Measurements from ENCODE around the gene SLC6A5.
"Not testable (repeated sequence)": the region's sequence is repeated elsewhere in the genome, so short reads cannot be mapped to it uniquely, and the experiment has no call there.

The SLC6A5 gene

DNA sequence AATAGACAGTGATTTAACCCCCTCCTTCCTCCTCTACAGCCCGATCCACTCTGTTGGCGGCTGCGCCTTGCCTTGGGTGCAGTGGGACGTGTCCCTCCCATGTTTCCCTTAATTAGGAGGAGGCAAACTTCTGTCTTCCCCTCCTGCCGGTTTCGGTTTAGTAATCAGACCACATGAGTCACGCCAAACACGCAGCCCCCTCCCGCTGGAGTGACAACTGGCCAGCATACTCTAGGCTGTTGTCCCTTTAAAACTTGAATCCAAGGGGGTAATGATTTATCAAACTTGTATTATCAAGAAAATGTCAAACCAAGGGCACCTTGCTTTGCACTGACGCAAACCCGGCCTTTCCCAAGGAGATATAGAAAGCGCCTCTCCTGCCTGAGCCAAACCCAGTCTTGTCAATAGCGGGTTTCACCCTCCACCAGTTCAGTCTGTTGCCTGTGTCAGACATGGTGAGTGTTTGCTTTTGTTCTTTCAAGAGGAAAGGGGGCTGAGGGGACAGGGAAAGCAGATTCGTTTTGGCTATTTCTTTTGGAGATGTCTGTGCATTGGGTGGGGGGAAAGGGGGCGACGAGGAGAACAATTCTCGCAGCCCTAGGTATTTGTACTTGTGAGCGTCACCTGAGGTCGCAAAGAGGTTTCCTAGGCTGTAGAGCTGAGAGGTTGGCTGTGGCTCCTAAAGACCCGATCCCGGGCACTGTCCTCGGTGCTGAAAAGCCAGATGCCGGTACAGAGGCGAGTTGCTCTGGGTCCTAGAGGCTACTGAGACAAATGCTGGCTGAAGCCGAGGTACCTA lies at the start of gene SLC6A5:
Gene SLC6A5 (plus strand): TSS at position 388 of the 799 bp plus-strand sequence. CDS start 65 bp downstream, at position 453.
- DNase-seq = no peak

DNA sequence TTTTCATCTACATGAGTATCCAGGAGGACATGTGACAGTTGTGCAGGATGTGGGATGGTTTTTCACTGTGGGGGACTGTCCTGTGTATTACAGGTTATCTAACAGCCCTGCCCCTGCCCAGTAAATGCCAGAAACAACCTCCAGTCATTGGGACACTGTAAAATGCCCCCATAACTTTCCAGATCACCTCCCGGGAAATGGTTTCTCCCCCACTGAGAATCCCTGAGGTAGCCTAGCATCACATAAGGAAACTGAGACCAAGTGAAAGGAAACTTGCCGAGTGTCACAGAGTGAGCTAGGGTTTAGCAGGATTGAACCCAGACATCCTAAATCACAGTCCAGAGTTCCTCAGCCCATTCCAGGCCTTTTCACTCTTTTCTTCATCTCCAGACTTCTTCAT lies 48.3 kb upstream of the SLC6A5 start:
- no peak for DNase-seq

DNA sequence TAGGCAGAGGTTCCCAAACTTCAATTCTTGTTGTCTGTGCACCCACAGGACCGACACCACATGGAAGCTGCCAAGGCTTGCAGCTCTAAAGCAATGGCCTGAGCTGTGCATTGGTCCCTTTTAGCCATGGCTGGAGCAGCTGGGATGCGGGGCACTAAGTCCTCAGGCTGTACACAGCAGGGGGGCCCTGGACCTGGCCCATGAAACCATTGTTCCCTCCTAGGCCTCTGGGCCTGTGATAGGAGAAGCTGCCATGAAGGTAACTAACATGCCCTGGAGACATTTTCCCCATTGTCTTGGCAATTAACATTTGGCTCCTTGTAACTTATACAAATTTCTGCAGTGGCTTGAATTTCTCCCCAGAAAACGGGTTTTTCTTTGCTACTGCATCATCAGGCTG lies 43.6 kb upstream of the SLC6A5 start:
- no peak for DNase-seq

DNA sequence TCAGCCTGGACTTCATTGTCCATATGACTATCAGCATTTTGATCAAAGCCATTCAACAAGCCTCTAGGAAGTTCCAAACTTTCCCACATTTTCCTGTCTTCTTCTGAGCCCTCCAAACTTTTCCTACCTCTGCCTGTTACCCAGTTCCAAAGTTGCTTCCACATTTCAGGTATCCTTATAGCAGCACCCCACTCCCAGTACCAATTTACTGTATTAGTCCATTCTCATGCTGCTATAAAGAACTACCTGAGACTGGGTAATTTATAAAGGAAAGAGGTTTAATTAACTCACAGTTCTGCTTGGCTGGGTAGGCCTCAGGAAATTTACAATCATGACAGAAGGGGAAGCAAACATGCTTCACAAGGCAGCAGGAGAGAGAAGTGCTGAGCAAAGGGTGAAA lies 43.0 kb upstream of the SLC6A5 start:
- DNase-seq = not testable (repeated sequence)

DNA sequence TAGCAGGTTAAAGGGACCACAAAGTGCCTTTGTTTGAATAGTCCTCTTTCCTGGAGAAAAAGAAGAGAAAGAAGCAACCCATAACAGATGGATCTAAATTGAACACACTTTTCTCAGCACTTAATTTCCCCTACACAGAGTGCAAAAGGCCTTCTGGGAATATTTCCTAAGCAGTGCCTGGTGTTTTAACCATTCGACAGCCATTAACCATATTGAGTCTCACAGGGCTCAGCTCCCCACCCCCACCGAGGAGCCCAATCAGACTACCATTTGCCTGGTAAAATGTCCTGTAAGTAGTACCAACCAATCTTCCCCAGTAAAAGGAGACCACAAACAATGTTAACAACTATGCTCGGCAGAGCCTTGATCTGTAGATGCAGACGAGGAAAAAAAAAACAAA lies 40.7 kb upstream of the SLC6A5 start:
- DNase-seq = no peak

DNA sequence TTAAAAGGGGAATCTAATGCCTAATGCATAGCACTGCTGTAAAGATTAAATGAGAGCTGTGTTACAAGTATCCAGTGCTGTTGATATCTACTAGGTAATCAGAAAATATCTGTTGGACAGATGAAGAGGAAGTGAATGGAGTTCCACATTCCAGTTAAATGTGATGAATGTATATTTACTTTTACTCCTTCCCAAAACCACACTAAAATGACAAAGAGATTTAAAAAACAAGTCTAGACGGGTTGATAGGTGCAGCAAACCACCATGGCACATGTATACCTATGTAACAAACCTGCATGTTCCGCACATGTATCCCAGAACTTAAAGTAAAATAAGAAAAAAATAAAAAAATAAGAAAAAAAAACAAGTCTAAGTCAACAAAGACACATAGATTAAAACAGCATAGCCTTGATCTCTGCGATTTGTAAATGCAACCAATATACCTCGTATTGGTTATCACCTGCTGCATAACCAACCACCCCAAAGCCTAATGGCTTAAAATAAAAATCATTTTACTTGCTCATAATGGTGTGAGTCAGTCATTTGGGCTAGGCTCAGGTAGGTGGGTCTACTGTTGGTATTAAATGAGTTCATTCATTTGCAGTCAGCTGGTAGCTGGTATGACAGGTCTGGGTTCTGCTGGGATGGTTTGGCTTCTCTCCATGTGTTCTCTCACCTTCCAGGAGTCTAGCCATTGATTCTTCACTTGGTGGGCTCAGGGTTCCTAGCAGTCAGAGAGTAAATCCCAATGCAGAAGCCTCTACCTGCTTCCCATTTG lies 39.7 kb upstream of the SLC6A5 start:
- DNase-seq = no peak

DNA sequence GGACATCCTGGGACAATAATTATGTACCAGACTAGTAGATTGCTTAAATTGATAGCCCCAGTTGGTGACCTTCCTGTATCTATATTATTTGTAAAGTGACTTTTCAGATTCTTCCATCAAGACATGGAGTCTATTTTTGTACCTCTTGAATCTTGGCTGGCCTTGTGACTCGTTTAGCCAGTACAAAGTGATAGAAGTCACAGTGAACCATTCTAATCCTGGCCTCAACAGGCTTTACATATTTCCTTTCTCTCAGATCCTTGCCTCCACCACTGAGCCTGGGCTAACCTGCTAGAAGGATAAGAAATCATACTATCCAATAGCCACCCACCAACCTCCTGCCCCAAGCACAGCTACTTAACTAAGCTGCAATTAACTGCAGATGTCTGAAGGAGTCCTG lies 37.5 kb upstream of the SLC6A5 start:
- DNase-seq = no peak

DNA sequence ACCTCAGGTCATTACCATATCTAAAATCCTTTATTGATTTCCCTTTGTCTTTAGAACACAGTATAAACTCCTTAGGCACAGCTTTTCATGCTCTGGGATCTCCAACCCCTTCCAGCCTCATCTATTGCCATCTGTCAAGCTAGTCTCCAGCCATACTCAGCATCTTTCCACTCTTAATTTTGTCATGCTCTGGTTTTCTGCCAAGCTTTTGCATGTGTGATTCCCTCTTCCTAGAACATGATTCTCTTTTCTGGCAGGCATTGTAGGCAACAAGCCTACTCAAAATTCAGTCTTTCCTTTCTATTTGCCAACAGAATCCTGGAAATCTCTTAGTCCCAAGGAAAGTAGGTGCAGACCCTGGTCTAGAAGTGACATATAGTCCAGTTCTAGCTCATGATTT lies 35.5 kb upstream of the SLC6A5 start:
- DNase-seq = no peak

DNA sequence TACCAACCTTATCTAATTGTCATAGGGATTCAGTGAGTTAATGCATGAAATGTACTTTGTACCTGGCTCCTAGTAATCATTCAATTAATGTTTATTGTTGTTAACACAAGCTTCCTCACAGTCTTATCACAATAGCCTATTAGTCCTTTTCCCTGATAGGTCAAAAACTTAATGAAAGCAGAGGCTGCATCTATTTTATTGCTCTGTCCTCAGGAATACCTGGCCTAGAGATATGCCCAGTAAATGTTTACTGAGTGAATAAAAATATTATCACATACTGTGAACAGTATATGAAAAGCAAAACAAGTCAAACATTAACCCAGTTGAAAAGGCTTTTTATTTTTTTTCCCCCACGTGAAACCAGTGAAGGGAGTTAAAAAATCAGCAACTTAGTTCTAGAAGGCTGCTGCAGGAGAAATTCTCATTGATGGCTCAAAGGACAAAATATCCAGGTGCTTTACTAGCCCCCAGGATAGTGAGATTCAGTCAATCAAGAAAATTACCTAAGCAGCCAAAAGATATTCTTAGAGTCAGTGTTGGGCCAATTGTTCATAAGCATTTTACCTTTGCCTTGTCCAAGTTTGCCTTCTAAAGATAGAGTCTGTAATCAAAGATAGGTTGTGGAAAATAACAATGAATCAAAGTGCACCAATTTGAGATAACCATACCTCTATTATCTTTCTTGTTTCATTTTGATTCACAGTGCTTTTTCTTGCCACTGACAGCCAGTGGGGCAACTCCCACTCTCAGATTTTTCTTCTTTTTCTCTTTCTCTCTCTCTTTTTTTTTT lies 34.4 kb upstream of the SLC6A5 start:
- DNase-seq = no peak

DNA sequence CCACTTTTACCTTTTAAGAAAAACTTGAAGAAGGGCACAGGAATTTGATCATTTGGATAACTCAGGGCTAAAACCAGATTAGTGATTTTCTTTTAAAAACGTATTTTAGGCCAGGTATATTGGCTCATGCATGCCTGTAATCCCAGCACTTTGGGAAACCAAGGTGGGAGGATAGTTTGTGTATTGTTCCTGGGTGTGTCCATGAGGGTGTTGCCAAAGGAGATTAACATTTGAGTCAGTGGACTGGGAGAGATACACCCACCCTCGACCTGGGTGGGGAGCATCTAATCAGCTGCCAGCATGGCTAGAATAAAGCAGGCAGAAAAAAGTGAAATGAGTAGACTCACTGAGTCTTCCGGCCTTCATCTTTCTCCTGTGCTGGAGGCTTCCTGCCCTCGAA lies 33.3 kb upstream of the SLC6A5 start:
- not testable (repeated sequence) for DNase-seq

DNA sequence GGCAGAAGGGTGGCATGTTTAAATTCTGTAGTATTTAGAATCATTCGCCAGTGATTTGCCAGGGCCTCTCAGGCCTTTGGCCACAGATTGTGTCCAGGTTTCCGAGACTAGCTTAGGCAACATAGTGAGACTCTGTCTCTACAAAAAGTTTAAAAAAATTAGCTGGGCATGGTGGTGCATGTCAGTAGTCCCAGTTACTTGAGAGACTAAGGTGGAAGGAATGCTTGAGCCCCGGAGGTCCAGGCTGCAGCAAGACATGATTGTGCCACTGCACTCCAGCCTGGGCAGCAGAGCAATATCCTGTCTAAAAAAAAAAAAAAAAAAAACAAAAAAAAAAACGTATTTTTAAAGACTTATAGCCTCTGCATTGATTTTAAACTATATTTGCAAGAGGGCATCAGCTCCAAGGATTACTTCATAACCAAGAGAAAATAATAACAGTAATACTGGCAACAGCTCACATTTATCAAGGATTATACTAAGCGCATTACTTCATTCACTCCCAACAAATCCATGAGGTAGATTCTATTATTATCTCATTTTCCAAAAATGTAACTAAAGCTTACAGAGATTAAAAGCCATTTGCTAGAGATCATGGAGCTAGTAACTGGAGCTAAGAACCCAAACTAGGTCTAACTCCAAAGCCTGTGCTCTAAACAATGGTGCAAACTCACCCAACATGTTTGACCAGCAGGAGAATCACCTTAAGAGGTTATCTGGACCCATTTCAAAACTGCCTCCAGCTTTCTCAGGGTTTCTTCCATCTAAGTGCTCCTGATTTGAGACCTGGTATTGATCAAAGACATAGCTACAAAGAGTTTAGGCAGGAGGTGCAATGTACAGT lies 32.6 kb upstream of the SLC6A5 start:
- DNase-seq = no peak

DNA sequence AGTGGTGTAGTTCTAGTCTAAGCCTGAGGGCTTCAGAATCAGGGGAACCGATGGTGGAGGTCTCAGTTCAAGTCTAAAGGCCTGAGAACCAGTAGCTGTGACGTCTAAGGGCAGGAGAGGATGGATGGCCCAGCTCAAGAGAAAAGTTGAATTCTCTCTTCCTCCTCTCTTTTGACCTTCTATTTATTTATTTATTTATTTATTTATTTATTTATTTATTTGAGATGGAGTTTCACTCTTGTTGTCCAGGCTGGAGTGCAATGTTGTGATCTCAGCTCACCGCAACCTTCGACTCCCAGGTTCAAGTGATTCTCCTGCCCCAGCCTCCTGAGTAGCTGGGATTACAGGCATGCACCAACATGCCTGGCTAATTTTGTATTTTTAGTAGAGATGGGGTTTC lies 19.7 kb upstream of the SLC6A5 start:
- not testable (repeated sequence) for DNase-seq

DNA sequence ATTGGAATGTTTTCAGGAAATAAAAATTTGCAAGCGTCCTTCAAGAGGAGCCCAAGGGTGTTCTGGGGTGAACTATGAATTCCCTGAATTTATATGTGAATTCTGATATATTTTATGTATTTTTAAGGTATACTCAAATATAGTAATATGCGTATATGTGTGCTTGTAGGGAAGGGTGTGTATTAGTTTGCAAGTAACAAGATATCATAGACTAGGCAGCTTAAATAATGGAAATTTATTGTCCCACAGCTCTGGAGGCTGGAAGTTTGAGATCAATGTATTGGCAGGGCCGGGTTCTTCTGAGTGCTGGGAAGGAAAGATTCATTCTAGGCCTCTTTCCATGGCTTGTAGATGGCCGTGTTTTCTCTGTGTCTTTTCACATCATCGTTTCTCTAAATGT lies 16.2 kb upstream of the SLC6A5 start:
- DNase-seq = no peak

DNA sequence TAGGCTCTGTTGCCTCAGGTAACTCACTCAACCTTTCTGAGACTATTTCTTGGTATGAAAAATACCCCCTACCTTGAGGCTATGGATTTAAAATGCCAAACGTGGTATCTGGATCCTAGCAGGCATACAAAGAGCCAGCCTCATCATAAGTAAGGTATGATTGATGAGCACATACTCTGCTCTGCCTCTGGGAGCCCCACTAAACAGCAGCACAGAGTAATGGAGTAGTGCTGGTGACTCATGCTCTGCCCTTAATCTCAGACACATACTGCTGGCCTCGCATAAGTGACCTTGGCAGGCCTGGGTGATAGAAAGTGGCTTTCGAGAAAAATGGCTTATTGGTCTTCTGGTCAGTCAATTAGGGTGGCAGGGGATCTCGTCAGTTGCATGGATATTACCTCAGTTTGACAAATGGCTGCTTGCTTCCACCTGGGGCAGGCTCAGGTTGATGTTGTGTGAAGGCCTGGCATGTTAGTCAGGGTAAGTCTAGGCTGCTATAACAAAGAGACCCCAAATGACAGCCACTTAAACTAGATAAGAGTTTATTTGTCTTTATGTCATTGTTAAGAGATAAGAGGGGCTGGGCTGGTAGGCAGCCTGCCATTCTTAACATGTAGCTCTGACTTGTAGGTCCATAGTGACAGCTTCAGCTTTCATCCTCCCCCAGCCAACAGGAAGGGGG lies 15.2 kb upstream of the SLC6A5 start:
- DNase-seq = peak; percentile 25

DNA sequence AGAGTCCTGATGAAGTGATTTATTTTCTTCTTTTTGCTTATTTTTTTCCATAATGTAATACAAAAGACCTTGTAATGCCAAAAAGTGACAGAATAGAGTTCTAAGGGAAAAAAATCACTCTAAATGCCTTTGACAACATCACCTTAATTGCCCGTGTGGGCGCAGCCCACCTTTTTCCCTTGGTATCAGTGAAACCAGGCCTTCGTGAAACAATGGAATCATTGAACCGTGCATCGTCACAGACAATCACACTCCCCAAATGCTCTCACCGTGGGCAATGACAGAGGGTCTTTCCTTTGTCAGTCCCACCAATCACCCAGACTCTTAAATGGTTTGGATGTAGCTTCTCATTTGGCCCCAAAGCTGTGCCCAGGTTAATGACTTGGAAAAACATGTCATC lies 9.6 kb upstream of the SLC6A5 start:
- no peak for DNase-seq

DNA sequence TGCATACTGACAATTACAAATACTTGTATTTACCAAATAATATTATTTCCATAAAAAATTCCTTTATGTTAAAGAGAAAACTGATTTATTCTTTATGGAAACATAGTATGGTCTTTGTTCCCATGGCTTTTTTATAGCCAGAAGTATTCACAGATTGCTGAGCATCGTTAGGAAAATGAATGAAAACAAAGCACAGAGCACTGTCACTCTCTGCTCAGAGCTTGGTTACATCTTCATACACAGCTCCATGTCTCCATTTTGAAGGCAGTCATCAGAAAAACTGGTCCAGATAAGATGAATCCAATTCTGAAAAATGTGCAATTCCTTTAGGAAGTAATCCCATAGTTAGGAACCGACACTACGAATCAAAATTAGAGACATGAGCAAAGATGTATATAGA lies 9.0 kb upstream of the SLC6A5 start:
- DNase-seq = no peak

DNA sequence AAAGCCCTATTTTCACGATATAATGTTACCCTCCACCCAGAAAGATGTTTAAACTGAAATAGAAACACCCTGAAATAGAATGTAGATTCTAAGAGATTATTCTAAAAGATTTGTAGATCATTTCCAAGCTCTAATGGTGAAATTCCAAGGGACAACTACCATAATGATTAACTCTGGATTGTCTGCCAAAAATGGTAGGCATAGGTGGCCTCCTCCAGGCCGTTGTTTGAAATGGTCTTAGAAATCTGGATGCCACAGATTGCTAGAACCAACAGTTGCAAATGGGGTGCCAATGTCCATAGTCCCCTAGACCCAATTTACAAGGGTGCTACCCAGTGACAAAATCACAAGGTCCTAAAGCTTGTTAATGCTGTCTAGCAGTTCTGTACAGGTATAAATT lies 6.7 kb upstream of the SLC6A5 start:
- no peak for DNase-seq

DNA sequence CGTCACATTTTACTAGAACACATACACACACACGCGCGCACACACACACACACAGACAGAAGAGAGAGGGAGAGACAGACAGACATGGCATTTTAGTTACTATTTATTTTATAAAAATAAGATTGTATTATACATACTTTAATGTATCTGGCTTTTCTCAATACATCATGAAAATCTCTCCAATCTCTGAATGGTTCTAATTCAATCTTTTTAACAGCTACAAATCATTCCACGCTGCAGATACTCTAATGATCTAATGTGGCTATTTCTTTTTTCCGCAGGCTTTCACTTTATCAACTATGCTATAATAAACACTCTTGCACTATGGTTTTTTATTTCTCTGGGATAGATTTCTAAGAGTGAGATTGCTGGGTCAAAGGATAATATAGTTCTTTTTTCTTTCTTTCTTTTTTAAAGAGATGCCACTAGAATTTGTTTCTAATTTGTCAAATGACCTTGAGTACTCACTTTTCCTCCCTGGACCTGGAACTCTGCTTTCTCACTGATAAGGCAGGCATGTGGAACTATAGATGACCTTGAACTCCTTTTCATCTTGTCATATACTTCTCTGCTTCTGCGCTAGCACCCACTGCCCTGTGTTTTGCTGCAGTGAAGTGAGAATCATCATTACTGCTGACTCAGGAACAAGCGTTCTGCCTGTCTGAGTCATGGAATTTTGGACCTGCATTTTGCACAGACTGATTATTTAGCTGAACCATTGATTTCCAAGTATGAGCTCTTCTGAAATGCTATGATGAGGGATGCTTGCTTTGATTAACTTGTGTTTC lies 4.9 kb upstream of the SLC6A5 start:
- no peak for DNase-seq

DNA sequence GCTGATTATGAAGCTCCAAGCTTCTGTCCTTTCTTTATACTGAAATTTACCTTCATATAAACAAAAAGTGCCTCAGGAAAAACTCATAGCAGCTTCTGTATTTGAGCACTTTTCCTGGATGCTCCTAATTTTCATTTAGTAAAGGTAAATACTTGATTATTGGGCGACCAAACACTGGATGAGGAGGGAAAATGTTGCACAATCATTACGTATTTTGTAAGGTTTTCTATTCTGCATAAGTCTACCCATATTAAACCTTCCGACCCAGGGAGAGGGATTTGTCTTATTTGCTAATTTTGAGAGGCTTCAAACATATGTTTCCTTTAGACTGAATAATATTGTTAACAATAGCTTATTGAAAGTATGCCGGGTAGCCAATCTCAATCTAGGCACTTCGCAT lies 4.3 kb upstream of the SLC6A5 start:
- no peak for DNase-seq

DNA sequence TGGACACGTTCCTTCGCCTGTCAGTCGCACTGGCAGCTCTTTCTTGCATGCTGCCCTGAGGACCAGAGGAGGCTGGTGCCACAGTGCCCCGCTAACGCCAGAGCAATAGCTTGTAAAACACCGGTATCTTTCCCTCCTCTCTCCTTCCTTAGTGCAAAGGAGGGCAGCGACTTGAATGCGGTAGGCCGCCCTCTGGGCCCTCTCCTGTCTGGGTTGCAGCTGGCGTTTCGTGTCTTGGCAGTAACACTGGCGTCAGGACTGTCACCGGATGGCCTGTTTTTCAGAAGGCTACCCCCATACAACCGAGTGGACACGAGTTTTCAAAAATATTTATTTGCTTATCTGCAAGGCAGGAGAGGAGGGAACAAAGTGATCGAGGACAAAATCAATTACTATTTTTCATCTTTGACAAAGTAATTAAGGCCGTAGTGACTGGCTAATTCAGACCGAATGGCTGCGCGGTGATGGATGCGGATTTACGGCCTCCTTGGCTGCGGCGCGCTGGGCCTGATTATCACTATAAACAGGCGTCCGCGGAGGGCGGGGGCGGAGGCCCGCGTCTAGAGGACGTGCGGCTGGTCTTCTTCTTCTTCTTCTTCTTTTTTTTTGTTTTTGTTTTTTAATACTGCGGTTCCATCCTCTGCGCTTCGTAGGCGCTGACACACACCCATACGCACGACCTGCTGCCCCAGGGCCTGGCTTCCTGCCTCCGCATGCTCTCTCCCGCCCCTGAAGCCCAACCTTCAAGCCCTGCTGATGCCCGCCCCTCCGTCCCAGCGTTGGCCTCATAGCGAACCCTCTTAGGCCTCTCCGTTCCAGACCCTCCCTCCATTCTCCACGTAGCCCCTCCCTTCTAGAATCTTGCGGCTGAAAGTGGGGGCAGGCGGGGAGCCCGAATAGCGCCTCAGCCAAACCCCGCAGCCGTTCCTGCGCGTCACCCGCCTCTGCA lies 2.9 kb upstream of the SLC6A5 start:
- no peak for DNase-seq

All from HCEC 1CT (cell line).